Sigmoid colon (tissue), 3 donors: ENCODE data around the gene UNC80.

Experiments
- POLR2A ChIP-seq, 2 donors: fragments of 450-650 bp; IDR thresholded peaks; one replicate each; pipeline ENCODE4 v1.6.1; 2016; ENCODE audit warnings: antibody characterized with exemption in 2 of 2, mild to moderate bottlenecking in 2 of 2, moderate library complexity in 2 of 2
- TF ChIP-seq, protein P1 (sequence below), 4 experiments: fragments of 450-650 bp in 3 of 4; fragments of 200-600 bp in 1 of 4; IDR thresholded peaks; one replicate each; pipeline ENCODE4 v1.5.1; 2016 to 2019; ENCODE audit warnings: antibody characterized with exemption in 4 of 4, mild to moderate bottlenecking in 3 of 4, moderate library complexity in 2 of 4

- no peak for TF ChIP-seq POLR2A (IDR thresholded peaks at IDR 0.05)
- TF ChIP-seq, protein P1, sequence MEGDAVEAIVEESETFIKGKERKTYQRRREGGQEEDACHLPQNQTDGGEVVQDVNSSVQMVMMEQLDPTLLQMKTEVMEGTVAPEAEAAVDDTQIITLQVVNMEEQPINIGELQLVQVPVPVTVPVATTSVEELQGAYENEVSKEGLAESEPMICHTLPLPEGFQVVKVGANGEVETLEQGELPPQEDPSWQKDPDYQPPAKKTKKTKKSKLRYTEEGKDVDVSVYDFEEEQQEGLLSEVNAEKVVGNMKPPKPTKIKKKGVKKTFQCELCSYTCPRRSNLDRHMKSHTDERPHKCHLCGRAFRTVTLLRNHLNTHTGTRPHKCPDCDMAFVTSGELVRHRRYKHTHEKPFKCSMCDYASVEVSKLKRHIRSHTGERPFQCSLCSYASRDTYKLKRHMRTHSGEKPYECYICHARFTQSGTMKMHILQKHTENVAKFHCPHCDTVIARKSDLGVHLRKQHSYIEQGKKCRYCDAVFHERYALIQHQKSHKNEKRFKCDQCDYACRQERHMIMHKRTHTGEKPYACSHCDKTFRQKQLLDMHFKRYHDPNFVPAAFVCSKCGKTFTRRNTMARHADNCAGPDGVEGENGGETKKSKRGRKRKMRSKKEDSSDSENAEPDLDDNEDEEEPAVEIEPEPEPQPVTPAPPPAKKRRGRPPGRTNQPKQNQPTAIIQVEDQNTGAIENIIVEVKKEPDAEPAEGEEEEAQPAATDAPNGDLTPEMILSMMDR (IDR thresholded peaks at IDR 0.05), result no peak
Measured at GRCh38 chr2:209840434-209840833, 68.8 kb downstream of the UNC80 start.
